A549 (cell line): Measurements from ENCODE around the gene OCSTAMP.

ENCODE experiments used
- BHLHE40 ChIP-seq: IDR thresholded peaks from 2 replicates; pipeline ENCODE4 v1.6.1; 2012; ENCODE audit warnings: low read depth, low read length, inconsistent platforms
- EHF ChIP-seq: fragments of 250-450 bp; sonication (Bioruptor Pico); IDR thresholded peaks from 2 replicates; pipeline ENCODE4 v1.5.0; 2020; ENCODE audit warnings: mild to moderate bottlenecking
- ESRRA ChIP-seq: fragments of 150-350 bp; IDR thresholded peaks from 2 replicates; pipeline ENCODE4 v1.6.1; 2014; ENCODE audit warnings: mild to moderate bottlenecking, low read length, borderline replicate concordance
- GATA3 ChIP-seq: IDR thresholded peaks from 2 replicates; pipeline ENCODE4 v1.6.1; 2012; ENCODE audit warnings: borderline replicate concordance
- MAFK ChIP-seq: fragments of 450-650 bp; IDR thresholded peaks from 2 replicates; pipeline ENCODE4 v1.6.1; 2014; ENCODE audit not compliant: partially characterized antibody
- MAZ ChIP-seq: fragments of 150-350 bp; IDR thresholded peaks from 2 replicates; pipeline ENCODE4 v1.6.1; 2014; ENCODE audit warnings: antibody characterized with exemption, low read depth, low read length, borderline replicate concordance
- MYC ChIP-seq: IDR thresholded peaks from 2 replicates; pipeline ENCODE4 v1.6.1; 2012; ENCODE audit warnings: mild to moderate bottlenecking, inconsistent platforms, low read length, improper control_type of control experiment, borderline replicate concordance
- POLR2A ChIP-seq: IDR thresholded peaks from 2 replicates; pipeline ENCODE4 v1.6.1; 2012; ENCODE audit warnings: mild to moderate bottlenecking, low read length
- SMC3 ChIP-seq: fragments of >200 bp; sonication (Bioruptor Twin); formaldehyde crosslinking; IDR thresholded peaks from 3 replicates; pipeline ENCODE4 v1.6.1; 2018; ENCODE audit warnings: inconsistent platforms
- TFCP2L1 ChIP-seq: fragments of 250-450 bp; sonication (Bioruptor Pico); IDR thresholded peaks from 2 replicates; pipeline ENCODE4 v1.5.0; 2021; ENCODE audit warnings: mild to moderate bottlenecking
- TP53 ChIP-seq: fragments of 250-450 bp; sonication (Bioruptor Pico); IDR thresholded peaks from 2 replicates; pipeline ENCODE4 v1.5.0; 2021; ENCODE audit warnings: mild to moderate bottlenecking, moderate library complexity
- TF ChIP-seq, protein P1 (sequence below): fragments of >200 bp; sonication (Bioruptor Twin); formaldehyde crosslinking; IDR thresholded peaks from 3 replicates; pipeline ENCODE4 v1.5.1; 2016
- TF ChIP-seq, protein P2 (sequence below): IDR thresholded peaks from 2 replicates; pipeline ENCODE4 v1.6.1; 2012
- TF ChIP-seq, protein P3 (sequence below): fragments of 250-450 bp; sonication (Bioruptor Pico); IDR thresholded peaks from 2 replicates; pipeline ENCODE4 v1.5.0; 2021; ENCODE audit warnings: mild to moderate bottlenecking, moderate library complexity, borderline replicate concordance

DNA sequence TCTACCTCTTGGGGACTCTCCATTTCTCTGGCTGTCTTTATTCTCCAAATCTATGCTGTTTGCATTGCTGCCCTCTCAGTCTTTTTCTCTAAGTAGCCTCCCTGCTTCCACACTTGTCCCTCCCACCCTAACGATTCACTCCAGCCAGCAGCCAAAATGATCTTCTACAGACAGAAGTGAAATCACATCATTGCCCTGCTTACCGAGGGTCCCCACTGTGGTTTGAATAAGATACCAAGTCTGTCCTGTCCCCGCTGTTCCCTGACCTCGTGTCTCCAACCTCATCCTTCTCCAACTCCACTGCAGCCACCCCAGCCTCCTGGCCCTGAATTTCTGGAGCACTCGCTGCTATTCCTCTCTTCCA, 11.5 kb upstream of the OCSTAMP start:
- TF ChIP-seq, protein P1, sequence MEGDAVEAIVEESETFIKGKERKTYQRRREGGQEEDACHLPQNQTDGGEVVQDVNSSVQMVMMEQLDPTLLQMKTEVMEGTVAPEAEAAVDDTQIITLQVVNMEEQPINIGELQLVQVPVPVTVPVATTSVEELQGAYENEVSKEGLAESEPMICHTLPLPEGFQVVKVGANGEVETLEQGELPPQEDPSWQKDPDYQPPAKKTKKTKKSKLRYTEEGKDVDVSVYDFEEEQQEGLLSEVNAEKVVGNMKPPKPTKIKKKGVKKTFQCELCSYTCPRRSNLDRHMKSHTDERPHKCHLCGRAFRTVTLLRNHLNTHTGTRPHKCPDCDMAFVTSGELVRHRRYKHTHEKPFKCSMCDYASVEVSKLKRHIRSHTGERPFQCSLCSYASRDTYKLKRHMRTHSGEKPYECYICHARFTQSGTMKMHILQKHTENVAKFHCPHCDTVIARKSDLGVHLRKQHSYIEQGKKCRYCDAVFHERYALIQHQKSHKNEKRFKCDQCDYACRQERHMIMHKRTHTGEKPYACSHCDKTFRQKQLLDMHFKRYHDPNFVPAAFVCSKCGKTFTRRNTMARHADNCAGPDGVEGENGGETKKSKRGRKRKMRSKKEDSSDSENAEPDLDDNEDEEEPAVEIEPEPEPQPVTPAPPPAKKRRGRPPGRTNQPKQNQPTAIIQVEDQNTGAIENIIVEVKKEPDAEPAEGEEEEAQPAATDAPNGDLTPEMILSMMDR = no peak
- TF ChIP-seq, protein P2, sequence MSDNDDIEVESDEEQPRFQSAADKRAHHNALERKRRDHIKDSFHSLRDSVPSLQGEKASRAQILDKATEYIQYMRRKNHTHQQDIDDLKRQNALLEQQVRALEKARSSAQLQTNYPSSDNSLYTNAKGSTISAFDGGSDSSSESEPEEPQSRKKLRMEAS = no peak
- TF ChIP-seq MAZ (no peak), MAFK (no peak), BHLHE40 (no peak), POLR2A (no peak), ESRRA (no peak), SMC3 (no peak), EHF (CRISPR knock-in tag) (no peak), TFCP2L1 (no peak), TP53 (CRISPR knock-in tag) (no peak), MYC (no peak), GATA3 (no peak)
- TF ChIP-seq, protein P3, sequence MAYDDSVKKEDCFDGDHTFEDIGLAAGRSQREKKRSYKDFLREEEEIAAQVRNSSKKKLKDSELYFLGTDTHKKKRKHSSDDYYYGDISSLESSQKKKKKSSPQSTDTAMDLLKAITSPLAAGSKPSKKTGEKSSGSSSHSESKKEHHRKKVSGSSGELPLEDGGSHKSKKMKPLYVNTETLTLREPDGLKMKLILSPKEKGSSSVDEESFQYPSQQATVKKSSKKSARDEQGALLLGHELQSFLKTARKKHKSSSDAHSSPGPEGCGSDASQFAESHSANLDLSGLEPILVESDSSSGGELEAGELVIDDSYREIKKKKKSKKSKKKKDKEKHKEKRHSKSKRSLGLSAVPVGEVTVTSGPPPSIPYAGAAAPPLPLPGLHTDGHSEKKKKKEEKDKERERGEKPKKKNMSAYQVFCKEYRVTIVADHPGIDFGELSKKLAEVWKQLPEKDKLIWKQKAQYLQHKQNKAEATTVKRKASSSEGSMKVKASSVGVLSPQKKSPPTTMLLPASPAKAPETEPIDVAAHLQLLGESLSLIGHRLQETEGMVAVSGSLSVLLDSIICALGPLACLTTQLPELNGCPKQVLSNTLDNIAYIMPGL (CRISPR knock-in tag) = no peak
